ENCODE measurements around the gene DLD. TPM values are rescaled to one million over a fixed set of nuclear protein-coding genes. Genes with fewer than 3 reads are reported as not detected.

Gene DLD
- total and polyA plus RNA-seq, 2 of the 8 experiments (the other 6 are each of a cell fraction or from before 2014, with no cell fraction given) = 63.7 to 88.5 TPM

DNA sequence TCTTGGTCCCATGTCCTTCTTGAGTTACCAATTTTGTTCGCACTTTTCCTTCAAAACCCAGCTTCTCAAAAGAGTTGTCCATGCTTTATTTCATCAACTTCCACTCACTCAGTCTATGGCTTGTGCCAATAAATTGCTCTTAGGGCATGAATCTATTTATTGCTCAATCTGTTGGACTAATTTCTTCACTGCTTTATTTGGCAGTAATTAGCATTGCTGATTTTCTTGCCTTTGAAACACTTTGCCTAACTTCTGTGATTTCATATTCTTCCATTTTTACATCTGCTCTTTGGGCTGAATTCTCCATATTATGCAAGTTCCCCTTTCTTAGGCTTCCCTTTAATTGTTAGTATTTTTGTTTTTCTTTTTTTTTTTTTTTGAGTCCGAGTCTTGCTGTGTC is 16.8 kb downstream of the DLD start:
- H3K4me1 ChIP-seq (replicated peaks in 1 of 4; ENCODE audit: control insufficient read depth in 3 of 4, insufficient read depth in 4 of 4, low read length in 3 of 4) = no peaks in the 10 kb centered on the region
- no peak overlapping the region for H3K18ac ChIP-seq (ENCODE audit: extremely low read depth, low read length)
- H2BK15ac ChIP-seq (ENCODE audit: low read length) = no peak overlapping the region
- H2BK5ac ChIP-seq (ENCODE audit: low read depth, low read length) = no peak overlapping the region
- H2BK12ac ChIP-seq (ENCODE audit: low read depth, low read length) = no peak overlapping the region
- no peak overlapping the region for H3K9ac ChIP-seq (replicated peaks in 1 of 4; ENCODE audit: extremely low read depth in 1 of 4, low read depth in 3 of 4, low read length in 3 of 4)
- H3K23me2 ChIP-seq (ENCODE audit: low read depth, low read length) = no peaks in the 10 kb centered on the region
- no peak overlapping the region for H4K91ac ChIP-seq (replicated peaks; ENCODE audit: insufficient read length, low read length)
- POLR2A ChIA-PET (ENCODE audit: partially characterized antibody) = no interaction called here
- H3K4me2 ChIP-seq (ENCODE audit: insufficient read depth in 1 of 2, low read depth in 2 of 2, low read length in 2 of 2) = no peak overlapping the region
- no peak overlapping the region for H2BK20ac ChIP-seq (ENCODE audit: low read length)
- H3K4ac ChIP-seq (replicated peaks; ENCODE audit: insufficient read length, low read depth, low read length) = no peak overlapping the region
- 0 out of 4 replicates have a peak, but pooled peaks cover 0 to 2% of the 10 kb centered on the region in 2 experiments for H3K79me2 ChIP-seq (ENCODE audit: control insufficient read depth in 1 of 2, insufficient read depth in 2 of 2, low read length in 2 of 2)
- no peak overlapping the region for H4K5ac ChIP-seq (ENCODE audit: insufficient read length, low read depth, low read length)
- H3K14ac ChIP-seq (ENCODE audit: insufficient read length) = no peak overlapping the region
- H3K23ac ChIP-seq (ENCODE audit: insufficient read length) = no peak overlapping the region
- H3K27me3 ChIP-seq (replicated peaks in 1 of 4; ENCODE audit: control insufficient read depth in 3 of 4, extremely low read depth in 1 of 4, insufficient read depth in 3 of 4, low read length in 3 of 4) = no peaks in the 10 kb centered on the region
- H4K20me1 ChIP-seq (replicated peaks in 1 of 2; ENCODE audit: control insufficient read depth in 1 of 2, insufficient read depth in 2 of 2, low read length in 2 of 2) = peaks cover 0 to 1% of the 10 kb centered on the region in 2 experiments
- H2BK120ac ChIP-seq (replicated peaks; ENCODE audit: low read depth, low read length) = no peak overlapping the region
- H3K4me3 ChIP-seq (ENCODE audit: extremely low read depth in 1 of 4, insufficient read depth in 2 of 4, low read depth in 3 of 4, low read length in 4 of 4) = no peak overlapping the region
- H3K36me3 ChIP-seq (ENCODE audit: control insufficient read depth in 2 of 4, insufficient read depth in 4 of 4, low read length in 3 of 4) = peaks cover 8 to 67% (median 25%) of the 10 kb centered on the region in 4 experiments; a peak in 7 of 8 replicates
- CTCF ChIA-PET (ENCODE audit: partially characterized antibody) = interaction anchor here (1.4 kb wide), 1 partner anchor 9 kb away, joined by 3 read pairs; no protein-coding TSS in a partner anchor
- DNase-seq (ENCODE audit: low read depth in 1 of 2, low spot score in 2 of 2) (no peak), FAIRE-seq (no peak)
- no peak overlapping the region for H4K8ac ChIP-seq (ENCODE audit: extremely low read depth, insufficient read depth, low read length)
- no peaks in the 10 kb centered on the region for H3K9me3 ChIP-seq (ENCODE audit: insufficient read depth in 2 of 2, low read depth in 1 of 2, low read length in 1 of 2)
- no peak overlapping the region for H2AFZ ChIP-seq (ENCODE audit: low read length)
- TF ChIP-seq EGR1 (IDR thresholded peaks at IDR 0.05; ENCODE audit: borderline replicate concordance, low read depth, low read length) = no peak
- TF ChIP-seq BCL11A (IDR thresholded peaks at IDR 0.05; ENCODE audit: low read depth in 2 of 2, low read length in 2 of 2) = no peak
- no peak for TF ChIP-seq RAD21 (IDR thresholded peaks at IDR 0.05 in 1 of 2, conservative IDR thresholded peaks at IDR 0.05 in 1 of 2; ENCODE audit: low read depth in 2 of 2, low read length in 2 of 2)
- TF ChIP-seq CBX5 (IDR thresholded peaks at IDR 0.05; ENCODE audit: low read depth, low read length) = no peak
- TF ChIP-seq CBX8 (IDR thresholded peaks at IDR 0.05; ENCODE audit: borderline replicate concordance, low read depth, low read length) = no peak
- no peak for TF ChIP-seq TAF1 (IDR thresholded peaks at IDR 0.05; ENCODE audit: low read depth, low read length)
- no peak for TF ChIP-seq SRF (IDR thresholded peaks at IDR 0.05; ENCODE audit: low read depth, low read length)
- no peak overlapping the region for H3K27ac ChIP-seq (ENCODE audit: low read depth, low read length)
- no peak overlapping the region for H2AK5ac ChIP-seq (ENCODE audit: low read depth, low read length)
- H3K79me1 ChIP-seq (ENCODE audit: low read depth, low read length) = no peaks in the 10 kb centered on the region
- H3K56ac ChIP-seq (replicated peaks; ENCODE audit: insufficient read length, low read depth, low read length) = no peak overlapping the region
- WGBS, 2 experiments (ENCODE audit: extremely low coverage in 1 of 2, insufficient coverage in 1 of 2, insufficient read length in 1 of 2, insufficient replicate concordance in 2 of 2, low coverage in 1 of 2, low lambda C conversion rate in 2 of 2, missing lambda C conversion rate in 1 of 2) = 88% methylated on average over 1 of the region's 2 CpGs; no CpG with 5 or more reads in 1 of the 2 experiments

Data from H1 (cell line).